ENCODE data around the gene FUT8.

The FUT8 gene

DNA sequence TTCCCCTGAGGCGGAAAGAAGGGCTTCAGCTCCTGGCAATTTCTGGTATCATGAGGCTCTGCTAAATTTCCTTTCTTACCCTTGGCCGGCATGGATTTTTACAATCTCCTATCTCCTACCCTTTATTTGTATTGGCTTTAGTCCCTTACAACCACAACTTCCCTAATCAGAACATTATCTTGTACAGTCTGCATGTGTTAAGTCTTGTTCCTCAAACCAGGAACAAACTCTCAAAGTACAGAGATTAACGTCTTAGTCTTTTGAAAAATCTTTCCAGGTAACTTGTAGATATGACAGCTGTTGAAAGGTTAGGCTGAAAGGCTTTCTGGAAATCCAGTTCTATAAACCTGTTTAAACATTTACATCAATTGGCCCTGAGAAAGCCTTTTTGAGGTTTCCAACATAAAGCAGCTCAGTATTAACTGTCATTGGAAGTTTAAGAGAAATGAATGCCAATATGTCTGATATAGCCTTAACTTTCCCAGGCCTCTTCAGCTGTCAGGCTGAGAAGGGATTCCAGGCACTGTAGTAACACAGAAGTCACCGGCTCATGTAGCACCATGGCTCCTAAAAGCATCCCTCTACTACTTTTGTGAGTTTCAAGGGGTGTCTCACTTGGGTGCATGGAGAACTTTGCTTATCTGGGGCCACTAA is 360.5 kb downstream of the FUT8 start:
- DNase-seq (ENCODE audit: low read depth), result peak; percentile 13

DNA sequence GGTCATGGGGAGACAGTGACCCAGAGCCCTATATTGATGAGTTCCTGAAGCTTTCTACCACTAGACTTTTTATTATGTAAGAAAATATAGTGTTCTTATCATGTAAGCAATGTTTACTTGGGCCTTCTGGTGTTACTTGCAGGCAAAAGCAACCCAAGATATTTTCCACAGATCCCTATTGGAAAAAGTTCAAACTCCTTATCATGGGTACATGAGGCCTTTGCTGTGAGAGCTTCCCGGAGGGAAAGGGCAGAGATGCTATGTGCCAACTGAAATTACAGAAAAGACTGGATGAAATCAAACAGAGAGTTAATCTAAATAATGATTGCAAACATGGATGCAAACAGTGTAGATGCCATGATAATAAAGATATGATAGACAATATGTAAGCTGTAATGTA is 361.5 kb downstream of the FUT8 start:
- DNase-seq (ENCODE audit: low read depth), result no peak

DNA sequence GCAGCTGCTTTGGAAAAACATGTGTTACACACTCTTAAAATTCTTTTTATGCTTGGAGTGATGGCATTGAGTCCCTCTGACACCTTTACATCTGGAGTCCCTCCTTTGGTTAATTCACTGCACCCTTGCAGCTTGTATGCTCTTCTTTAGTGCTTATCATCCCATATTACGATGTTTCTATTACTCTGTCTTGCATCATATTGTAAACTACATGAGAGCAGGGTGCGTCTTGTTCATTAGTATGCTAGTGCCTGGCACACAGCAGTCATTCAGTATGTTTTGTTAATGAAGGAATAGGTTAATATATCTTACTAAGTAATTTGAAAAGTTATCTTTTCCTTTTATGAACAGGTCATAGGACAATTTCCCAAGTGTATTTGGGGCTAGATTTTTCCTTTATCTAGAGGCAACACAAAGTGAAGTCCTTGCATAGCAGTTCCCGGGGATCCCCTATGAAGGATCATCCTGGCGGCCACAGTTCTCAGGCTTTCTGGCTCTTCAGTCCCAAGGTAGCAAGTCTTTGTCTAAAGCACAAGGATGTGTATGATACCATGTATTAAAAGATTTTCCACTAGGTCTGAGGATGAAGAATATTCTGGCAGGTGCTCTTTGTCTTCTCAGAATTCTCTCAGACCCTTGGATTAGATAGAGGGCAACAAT is 363.8 kb downstream of the FUT8 start:
- no peak for DNase-seq (ENCODE audit: low read depth)

DNA sequence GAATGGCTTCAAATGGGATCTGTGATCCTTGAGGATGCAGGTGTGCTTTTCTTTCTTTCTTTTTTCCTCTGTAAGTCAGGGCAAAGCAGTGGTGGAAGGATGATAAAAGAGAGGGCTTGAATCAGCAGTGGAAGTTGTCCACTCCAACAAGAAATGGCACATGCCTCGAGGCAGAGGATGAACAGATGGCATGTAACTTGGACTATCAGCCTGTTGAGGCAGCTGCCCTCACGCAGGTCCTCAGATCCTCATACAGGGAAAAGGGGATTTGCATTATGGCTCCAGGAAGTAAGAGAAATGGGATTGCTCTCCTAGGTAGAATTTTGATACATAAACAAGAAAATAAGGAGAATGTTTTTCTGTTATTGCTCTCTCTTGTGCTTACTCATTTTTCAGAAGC is 368.0 kb downstream of the FUT8 start:
- DNase-seq (ENCODE audit: low read depth), result no peak

DNA sequence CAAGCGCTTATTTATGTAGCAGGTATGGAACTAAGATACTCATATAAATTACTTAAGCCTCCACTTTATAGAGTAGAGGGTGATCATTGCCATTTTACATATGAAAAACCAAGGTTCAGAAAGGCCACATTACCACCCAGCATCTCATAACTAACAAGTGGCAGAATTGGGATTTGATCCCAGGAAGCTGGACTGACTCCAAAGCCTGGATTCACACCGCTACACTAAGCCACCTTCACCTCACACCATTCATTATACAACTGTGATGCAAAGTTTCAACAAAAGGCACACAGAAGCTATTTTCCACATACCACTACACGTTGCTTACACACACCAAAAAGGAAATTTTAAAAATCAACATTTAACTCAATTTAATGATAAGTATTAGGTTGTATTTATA is 370.6 kb downstream of the FUT8 start:
- DNase-seq (ENCODE audit: low read depth), result no peak

DNA sequence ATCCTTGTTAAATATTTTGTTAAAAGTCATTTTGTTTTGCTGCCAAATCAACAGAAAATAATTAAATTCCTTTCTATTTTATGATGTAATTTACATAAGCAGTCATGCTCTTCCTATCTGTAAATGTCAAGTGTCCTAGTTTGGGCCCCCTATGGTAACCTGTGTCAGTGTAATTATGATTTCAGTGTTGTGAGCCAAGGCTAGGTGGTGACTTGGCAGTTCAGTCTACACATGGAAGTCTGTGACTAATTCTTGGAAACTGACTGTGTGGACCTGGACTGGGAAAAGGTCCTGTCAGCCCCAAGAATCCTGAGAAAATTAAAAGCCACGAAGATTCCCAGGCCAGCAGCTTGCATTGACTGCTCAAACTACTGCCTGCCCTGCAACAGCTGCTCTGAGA is 371.0 kb downstream of the FUT8 start:
- DNase-seq (ENCODE audit: low read depth), result peak; percentile 9

DNA sequence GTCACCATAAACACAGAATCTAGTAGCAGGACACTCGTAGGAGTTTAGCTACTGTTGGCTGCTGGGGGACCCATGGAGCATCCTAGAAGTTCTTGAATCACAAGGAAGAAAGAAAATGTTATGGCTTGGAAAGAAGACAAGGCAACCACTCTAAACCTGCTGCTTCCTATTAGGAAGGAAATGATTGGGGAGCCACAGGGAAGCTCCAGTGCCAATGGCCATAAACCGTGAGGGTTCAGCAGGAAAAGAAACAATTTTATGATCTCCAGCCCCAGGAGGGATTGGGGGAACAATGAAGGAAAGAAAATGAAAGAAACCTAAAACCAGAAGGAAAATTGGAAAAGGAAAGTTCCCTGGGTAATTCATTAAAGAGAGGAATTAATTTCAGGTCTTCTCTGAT is 372.0 kb downstream of the FUT8 start:
- no peak for DNase-seq (ENCODE audit: low read depth)

DNA sequence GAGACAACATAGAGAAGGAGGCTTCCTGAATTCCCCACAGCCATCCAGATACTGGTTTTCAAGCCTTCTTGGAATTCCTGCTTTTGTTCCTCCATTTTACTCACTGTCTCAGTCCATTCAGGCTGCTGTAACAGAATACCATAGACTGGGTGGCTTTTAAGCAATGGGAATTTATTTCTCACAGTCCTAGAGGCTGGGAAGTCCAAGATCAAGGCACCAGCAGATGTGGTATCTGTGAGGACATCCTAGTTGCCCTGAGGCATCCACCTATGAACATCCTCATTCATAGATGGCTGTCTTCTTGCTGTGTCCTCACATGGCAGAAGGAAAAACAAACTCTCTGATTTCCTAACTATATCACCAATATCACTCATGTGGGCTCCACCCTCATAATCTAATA is 374.9 kb downstream of the FUT8 start:
- DNase-seq (ENCODE audit: low read depth), result no peak

DNA sequence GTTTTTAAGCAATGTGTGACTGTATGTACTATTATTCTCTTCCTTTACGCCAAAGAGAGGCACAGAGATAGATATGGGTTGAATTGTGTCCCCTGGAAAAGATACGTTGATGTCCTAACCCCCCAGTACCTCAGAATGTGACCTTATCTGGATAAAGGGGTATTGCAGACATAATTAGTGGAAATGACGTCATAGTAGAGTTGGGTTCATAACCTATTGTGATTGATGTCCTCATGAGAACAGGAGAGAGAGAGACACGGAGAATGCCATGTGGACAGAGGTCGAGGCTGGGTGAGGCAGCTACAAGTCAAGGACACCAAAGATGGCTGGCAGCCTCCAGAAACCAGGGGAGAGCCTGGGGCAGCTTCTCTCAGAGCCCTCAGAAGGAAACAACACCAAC is 376.3 kb downstream of the FUT8 start:
- DNase-seq (ENCODE audit: low read depth), result no peak

DNA sequence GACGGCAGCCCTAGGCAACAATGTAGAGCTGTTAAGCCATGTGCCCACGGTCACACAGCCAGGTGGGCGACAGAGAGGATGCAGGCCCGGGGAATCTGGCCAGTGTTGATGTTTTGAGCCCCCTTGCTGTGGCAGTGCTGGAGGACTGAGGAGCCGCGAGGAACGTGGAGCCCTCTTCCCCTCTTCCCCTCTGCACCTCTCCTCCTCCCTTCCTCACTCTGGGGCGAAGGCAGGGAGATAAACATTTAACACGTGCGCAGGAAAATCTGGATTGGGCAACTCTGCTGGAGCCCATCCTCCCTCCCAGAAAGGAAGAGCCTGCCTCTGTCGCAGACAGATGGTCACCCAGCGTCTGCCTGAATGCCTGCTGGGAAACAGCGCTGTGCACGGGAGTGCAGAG is 376.8 kb downstream of the FUT8 start:
- peak; percentile 19 for DNase-seq (ENCODE audit: low read depth)

DNA sequence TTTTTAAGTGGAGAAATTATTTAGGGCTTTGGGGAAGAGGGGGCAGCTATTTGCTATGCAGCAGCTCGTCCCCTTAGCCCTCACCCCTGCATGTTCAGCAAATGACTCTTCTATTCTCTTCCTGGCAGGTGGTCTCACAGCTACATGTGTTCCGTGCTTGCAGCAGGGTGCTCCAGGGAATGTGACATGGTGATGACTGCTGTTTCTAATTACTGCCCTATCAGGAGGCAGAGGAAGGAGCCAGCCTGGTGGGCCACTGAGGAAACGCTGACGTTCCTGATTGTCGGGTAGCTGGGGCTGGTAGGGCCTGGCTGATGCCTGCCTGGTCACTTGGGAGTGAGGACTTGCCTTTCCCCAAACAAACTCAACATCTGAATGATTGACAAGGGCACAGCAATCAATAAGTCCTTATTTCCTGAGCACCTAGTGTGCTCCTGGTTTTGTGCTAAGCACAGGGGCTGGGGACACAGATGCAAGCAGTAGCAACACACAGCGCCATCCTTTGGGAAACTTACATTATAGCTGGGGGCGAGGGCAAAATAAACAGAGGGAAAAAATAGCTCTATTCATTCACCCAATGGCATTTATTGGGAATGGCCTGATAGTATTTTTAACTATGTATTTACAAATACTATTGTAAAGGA is 377.8 kb downstream of the FUT8 start:
- peak; percentile 2 for DNase-seq (ENCODE audit: low read depth)

DNA sequence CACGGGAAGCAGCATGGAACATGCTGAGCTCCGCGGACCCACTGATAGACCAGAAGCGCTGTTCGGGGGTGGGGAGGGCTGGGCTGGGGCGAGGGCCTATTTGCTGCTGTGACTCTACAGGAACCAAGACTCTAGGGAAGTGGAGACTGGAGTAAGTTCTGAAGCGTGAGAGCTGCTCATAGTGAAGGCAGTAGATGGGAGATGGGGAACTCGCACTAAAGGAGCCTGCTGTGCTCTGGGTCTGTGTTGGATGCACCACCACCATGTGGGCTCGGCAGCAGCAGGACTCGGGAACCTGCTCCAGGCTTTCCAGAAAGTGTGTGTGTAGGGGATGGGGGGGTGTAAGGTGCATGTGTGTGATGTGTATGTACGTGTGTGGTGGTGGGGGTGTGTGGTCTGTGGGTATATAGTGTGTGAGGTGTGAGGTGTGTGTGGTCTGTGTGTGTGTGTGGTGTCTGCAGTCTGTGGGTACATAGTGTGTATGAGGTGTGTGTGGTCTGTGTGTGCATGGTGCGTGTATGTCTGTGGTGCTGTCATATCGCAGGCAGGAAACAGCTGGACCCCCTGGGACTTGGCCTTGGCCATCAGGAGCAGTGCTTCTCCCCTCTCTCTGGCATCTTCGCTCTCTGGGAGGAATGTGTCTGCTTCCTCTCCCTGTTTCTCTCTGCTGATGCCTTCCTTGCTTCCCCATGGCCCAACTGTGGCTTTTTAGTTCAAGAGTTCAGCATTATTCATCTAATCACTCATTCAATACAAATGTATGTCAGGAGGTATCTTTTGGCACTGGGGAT is 378.9 kb downstream of the FUT8 start:
- peak; percentile 77 for DNase-seq (ENCODE audit: low read depth)

DNA sequence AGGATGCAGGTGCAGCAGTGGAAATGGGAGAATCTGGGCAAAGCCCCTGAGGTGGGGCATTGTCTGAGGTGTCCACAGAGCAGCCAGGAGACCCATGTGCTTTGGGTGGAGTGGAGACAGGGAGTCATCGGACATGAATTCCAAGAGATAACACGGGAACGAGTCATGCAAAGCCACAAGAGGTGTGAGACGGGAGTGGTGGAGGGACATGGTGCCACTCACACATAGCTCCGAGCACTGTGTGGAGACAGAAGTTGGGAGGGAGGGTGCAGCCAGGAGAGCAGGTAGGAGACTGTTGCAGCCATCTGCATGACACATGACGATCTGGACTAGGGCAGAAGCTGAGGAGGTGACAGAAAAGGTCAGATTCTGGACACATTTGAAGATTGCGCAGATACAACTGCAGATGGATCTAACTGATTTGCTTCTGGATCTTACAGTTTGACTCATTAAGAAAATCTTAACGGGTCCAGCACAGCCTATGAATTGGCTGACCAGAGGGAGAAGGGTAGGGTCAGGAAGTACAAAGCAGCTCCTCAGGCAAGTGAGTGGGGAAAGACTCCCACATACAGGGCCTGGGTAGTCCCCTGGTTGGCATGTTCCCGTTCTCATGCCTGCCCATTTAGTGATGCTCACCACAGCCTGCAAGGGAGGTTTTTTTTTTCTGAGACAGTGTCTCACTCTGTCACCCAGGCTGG is 379.8 kb downstream of the FUT8 start:
- DNase-seq (ENCODE audit: low read depth), result peak; percentile 60

Data from EH (cell line).